BE2C (cell line): Measurements from ENCODE around the gene ZDHHC14.

Experiments
- DNase-seq: peaks from one replicate; pipeline ENCODE4 v3.0.0-alpha.2; 2020
- H3K27me3 ChIP-seq: fragments of 250-450 bp; sonication (Bioruptor Pico); 2 replicates; pipeline ENCODE4 v1.5.1; 2020; ENCODE audit warnings: mild to moderate bottlenecking
- H3K36me3 ChIP-seq: fragments of 250-450 bp; sonication (Bioruptor Pico); 2 replicates; pipeline ENCODE4 v1.5.1; 2020; ENCODE audit warnings: mild to moderate bottlenecking
- H3K4me1 ChIP-seq: fragments of 250-450 bp; sonication (Bioruptor Pico); 2 replicates; pipeline ENCODE4 v1.5.1; 2020
- H3K4me3 ChIP-seq: 2 replicates; pipeline ENCODE4 v1.5.1; 2011; ENCODE audit warnings: low read depth, low read length
- H3K9me3 ChIP-seq: fragments of 250-450 bp; sonication (Bioruptor Pico); 2 replicates; pipeline ENCODE4 v1.5.1; 2020
- TF ChIP-seq, protein P1 (sequence below): IDR thresholded peaks from 2 replicates; pipeline ENCODE4 v1.5.1; 2012; ENCODE audit warnings: mild to moderate bottlenecking, low read depth, low read length

ZDHHC14 gene

DNA sequence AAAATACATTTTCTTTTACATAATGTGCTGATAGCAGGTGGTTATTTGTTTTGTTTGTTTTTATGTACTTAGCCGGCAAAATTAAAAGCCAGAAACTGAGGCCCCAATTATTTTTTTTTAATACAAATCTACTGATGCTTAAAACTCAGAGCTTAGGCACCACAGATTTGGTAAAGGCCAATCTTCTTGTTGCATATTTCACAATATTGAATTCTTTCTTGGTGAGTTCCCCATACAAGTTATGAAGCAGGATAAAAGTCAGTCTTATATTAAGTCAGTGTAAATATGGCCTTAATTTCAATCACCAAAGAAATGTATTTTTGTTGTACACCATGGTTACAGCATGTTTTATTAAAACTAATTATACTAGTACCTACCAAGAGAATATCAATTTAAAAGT is 16.3 kb upstream of the ZDHHC14 start:
- Histone ChIP-seq H3K27me3 (no peaks in the 10 kb centered on the region), H3K9me3 (no peaks in the 10 kb centered on the region), H3K4me1 (no peaks in the 10 kb centered on the region), H3K36me3 (no peaks in the 10 kb centered on the region), H3K4me3 (no peak overlapping the region)
- TF ChIP-seq, protein P1, sequence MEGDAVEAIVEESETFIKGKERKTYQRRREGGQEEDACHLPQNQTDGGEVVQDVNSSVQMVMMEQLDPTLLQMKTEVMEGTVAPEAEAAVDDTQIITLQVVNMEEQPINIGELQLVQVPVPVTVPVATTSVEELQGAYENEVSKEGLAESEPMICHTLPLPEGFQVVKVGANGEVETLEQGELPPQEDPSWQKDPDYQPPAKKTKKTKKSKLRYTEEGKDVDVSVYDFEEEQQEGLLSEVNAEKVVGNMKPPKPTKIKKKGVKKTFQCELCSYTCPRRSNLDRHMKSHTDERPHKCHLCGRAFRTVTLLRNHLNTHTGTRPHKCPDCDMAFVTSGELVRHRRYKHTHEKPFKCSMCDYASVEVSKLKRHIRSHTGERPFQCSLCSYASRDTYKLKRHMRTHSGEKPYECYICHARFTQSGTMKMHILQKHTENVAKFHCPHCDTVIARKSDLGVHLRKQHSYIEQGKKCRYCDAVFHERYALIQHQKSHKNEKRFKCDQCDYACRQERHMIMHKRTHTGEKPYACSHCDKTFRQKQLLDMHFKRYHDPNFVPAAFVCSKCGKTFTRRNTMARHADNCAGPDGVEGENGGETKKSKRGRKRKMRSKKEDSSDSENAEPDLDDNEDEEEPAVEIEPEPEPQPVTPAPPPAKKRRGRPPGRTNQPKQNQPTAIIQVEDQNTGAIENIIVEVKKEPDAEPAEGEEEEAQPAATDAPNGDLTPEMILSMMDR: no peak
- no peak for DNase-seq

- TF ChIP-seq, protein P1: no peak
- Histone ChIP-seq H3K9me3 (no peaks in the 10 kb centered on the region), H3K36me3 (no peaks in the 10 kb centered on the region), H3K4me1 (no peaks in the 10 kb centered on the region), H3K4me3 (no peak overlapping the region), H3K27me3 (no peaks in the 10 kb centered on the region)
- DNase-seq: no peak
These were observed 14.3 kb upstream of the ZDHHC14 start for GRCh38 chr6:157366648-157367047.

DNA sequence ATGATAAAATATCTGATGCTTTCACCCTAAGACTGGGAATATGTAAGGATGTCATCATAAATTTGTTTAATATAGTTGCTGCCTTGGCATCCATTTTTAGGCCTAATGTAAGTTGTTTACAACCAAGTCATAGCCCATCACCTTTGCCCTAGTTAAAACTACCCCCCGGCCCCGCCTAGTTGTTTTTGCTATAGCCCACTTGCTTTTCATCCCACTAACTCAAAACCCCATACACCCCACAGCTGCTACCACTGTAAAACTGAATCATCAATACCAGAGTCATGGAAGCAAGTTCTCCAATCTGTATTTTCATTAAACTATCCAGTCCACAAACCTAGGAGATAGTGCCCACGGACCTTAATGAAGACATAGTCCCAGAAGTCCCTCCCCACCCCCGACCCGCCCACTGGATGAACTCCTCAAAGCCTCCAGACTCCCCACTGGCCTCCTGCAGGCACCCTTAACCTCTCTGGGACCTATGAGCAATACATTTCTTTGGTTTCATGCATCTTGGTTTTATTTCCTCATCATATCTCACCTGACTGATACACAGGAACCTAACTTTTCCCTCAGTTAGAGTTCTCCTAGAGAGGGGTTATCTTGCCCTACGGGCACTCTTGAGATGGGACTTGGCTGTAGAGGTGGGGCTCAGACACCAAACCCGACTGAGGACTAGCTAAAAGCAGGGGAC is 12.5 kb upstream of the ZDHHC14 start:
- no peak for DNase-seq
- Histone ChIP-seq H3K36me3 (no peaks in the 10 kb centered on the region), H3K4me3 (no peak overlapping the region), H3K4me1 (no peaks in the 10 kb centered on the region), H3K9me3 (no peaks in the 10 kb centered on the region), H3K27me3 (no peaks in the 10 kb centered on the region)
- TF ChIP-seq, protein P1: no peak

GRCh38 chr6:157370755-157371154 is 10.2 kb upstream of the ZDHHC14 start:
- TF ChIP-seq, protein P1: no peak
- DNase-seq: no peak

GRCh38 chr6:157372501-157373280 is 8.3 kb upstream of the ZDHHC14 start:
- no peak for DNase-seq
- H3K4me1 ChIP-seq: no peaks in the 10 kb centered on the region
- H3K4me3 ChIP-seq: no peak overlapping the region
- TF ChIP-seq, protein P1: no peak
- H3K27me3 ChIP-seq: no peaks in the 10 kb centered on the region
- H3K36me3 ChIP-seq: no peaks in the 10 kb centered on the region
- H3K9me3 ChIP-seq: no peaks in the 10 kb centered on the region

More at GRCh38 chr6:157370755-157371154, 10.2 kb upstream of the ZDHHC14 start:
- Histone ChIP-seq H3K9me3 (no peaks in the 10 kb centered on the region), H3K27me3 (no peaks in the 10 kb centered on the region), H3K36me3 (no peaks in the 10 kb centered on the region), H3K4me1 (no peaks in the 10 kb centered on the region), H3K4me3 (no peak overlapping the region)
